Esophagus squamous epithelium (tissue), 5 donors: ENCODE data around the gene FGF14. TPM values are rescaled to one million over a fixed set of nuclear protein-coding genes. Genes with fewer than 3 reads are reported as not detected.
"Not testable (repeated sequence)": the region's sequence is repeated elsewhere in the genome, so short reads cannot be mapped to it uniquely, and the experiment has no call there.

Source experiments
- DNase-seq: peaks from one replicate; lab custom pipeline; 2025; lab: John Stamatoyannopoulos, UW
- H3K27ac ChIP-seq, 4 donors: fragments of 200-600 bp; sonication (generic); one replicate each; pipeline ENCODE4 v1.5.1; 2016 to 2019; ENCODE audit warnings: mild to moderate bottlenecking in 1 of 4
- H3K27me3 ChIP-seq, 4 donors: fragments of 200-600 bp; sonication (generic); 1 replicate in 3 of 4; 2 replicates in 1 of 4; pipeline versions ENCODE4 v1.5.1 to v1.6.0; 2017 to 2021; ENCODE audit warnings: antibody characterized with exemption in 1 of 4
- H3K36me3 ChIP-seq, 3 donors: fragments of 200-600 bp; sonication (generic); one replicate each; pipeline ENCODE4 v1.5.1; 2016 to 2019
- H3K4me1 ChIP-seq, 3 donors: fragments of 200-600 bp; sonication (generic); one replicate each; pipeline ENCODE4 v1.5.1; 2017 to 2019
- H3K4me3 ChIP-seq, 4 donors: fragments of 200-600 bp; sonication (generic); 1 replicate in 3 of 4; 2 replicates in 1 of 4; pipeline ENCODE4 v1.5.1; 2016 to 2019; ENCODE audit warnings: mild to moderate bottlenecking in 2 of 4, moderate library complexity in 1 of 4
- H3K9me3 ChIP-seq, 3 donors: fragments of 200-600 bp; sonication (generic); one replicate each; pipeline ENCODE4 v1.5.1; 2016 to 2019
- CTCF ChIP-seq, 6 experiments: fragments of 450-650 bp in 4 of 6; fragments of 200-600 bp in 2 of 6; sonication (generic) in 2 of 6; IDR thresholded peaks; one replicate each; pipeline ENCODE4 v1.5.1; 2016 to 2019; ENCODE audit warnings: antibody characterized with exemption in 6 of 6, mild to moderate bottlenecking in 4 of 6, moderate library complexity in 4 of 6
- POLR2A ChIP-seq, 4 donors: fragments of 450-650 bp; IDR thresholded peaks; one replicate each; pipeline ENCODE4 v1.6.1; 2017; ENCODE audit warnings: antibody characterized with exemption in 4 of 4, mild to moderate bottlenecking in 4 of 4, moderate library complexity in 3 of 4
- WGBS, 2 donors: methylation state at CpG; one replicate each; pipeline ENCODE4 v1.1.5; 2018; 5-methylcytosine and 5-hydroxymethylcytosine counted together
- intact Hi-C: fragments of 100-400 bp; cut with DNase I; formaldehyde crosslinking; loops from one replicate; pipeline ENCODE4 v1.15.0; 2022
- total RNA-seq, 4 donors: library from RNA; depleted of rRNA; stranded (reverse); fragments of >200 nt; gene quantifications; one replicate each; pipeline ENCODE4 v1.1.0, GENCODE V29; 2016
- donor health status: DM: yes; HTN: yes; CAD: no.

Gene FGF14
- total RNA-seq, 4 donors from 2014 or later = 0.11 to 4.2 (median 1.0) TPM

- Histone ChIP-seq H3K36me3 (no peaks in the 10 kb centered on the region), H3K4me3 (no peak overlapping the region), H3K27ac (no peak overlapping the region), H3K27me3 (no peaks in the 10 kb centered on the region), H3K4me1 (no peaks in the 10 kb centered on the region), H3K9me3 (no peaks in the 10 kb centered on the region)
- intact Hi-C loops = no loop called here
- 72% methylated on average over 3 of the region's 3 CpGs; no CpG with 5 or more reads in 1 of the 2 donors for WGBS, 2 donors
- DNase-seq = no peak
- TF ChIP-seq POLR2A (IDR thresholded peaks at IDR 0.05) = no peak
- no peak for TF ChIP-seq CTCF (IDR thresholded peaks at IDR 0.05)
These were observed 301.6 kb downstream of the FGF14 start for GRCh38 chr13:102100234-102100633.

- Histone ChIP-seq H3K9me3 (no peaks in the 10 kb centered on the region), H3K27me3 (no peaks in the 10 kb centered on the region), H3K4me1 (no peaks in the 10 kb centered on the region), H3K4me3 (no peak overlapping the region), H3K27ac (no peak overlapping the region), H3K36me3 (no peaks in the 10 kb centered on the region)
- TF ChIP-seq CTCF (IDR thresholded peaks at IDR 0.05) (no peak), POLR2A (IDR thresholded peaks at IDR 0.05) (no peak)
- intact Hi-C loops = no loop called here
- no peak for DNase-seq
- WGBS, 2 donors = 33 to 46% methylated on average over 3 to 5 of the region's 5 CpGs
These were observed 304.1 kb downstream of the FGF14 start for GRCh38 chr13:102097708-102098107.

GRCh38 chr13:102093288-102093687 is 308.6 kb downstream of the FGF14 start:
- H3K4me3 ChIP-seq, H3K27ac ChIP-seq, H3K9me3 ChIP-seq, H3K36me3 ChIP-seq, DNase-seq, intact Hi-C loops, H3K4me1 ChIP-seq, H3K27me3 ChIP-seq: not testable (repeated sequence)

- 41 to 52% methylated on average over 3 of the region's 3 CpGs for WGBS, 2 donors
- no peak for TF ChIP-seq POLR2A (IDR thresholded peaks at IDR 0.05)
- no peak for TF ChIP-seq CTCF (IDR thresholded peaks at IDR 0.05)
- Histone ChIP-seq H3K27ac (no peak overlapping the region), H3K36me3 (no peaks in the 10 kb centered on the region), H3K4me3 (no peak overlapping the region), H3K27me3 (no peaks in the 10 kb centered on the region), H3K9me3 (no peaks in the 10 kb centered on the region), H3K4me1 (no peaks in the 10 kb centered on the region)
- no peak for DNase-seq
- intact Hi-C loops = no loop called here
These were observed 310.6 kb downstream of the FGF14 start for GRCh38 chr13:102091231-102091630.

- 69 to 85% methylated on average over 8 of the region's 8 CpGs for WGBS, 2 donors
- no peaks in the 10 kb centered on the region for H3K4me1 ChIP-seq
- no peaks in the 10 kb centered on the region for H3K9me3 ChIP-seq
- no peaks in the 10 kb centered on the region for H3K27me3 ChIP-seq
- H3K4me3 ChIP-seq = no peak overlapping the region
- H3K27ac ChIP-seq = no peak overlapping the region
- no peak for DNase-seq
- intact Hi-C loops = no loop called here
- no peaks in the 10 kb centered on the region for H3K36me3 ChIP-seq
- TF ChIP-seq POLR2A (IDR thresholded peaks at IDR 0.05) (no peak), CTCF (IDR thresholded peaks at IDR 0.05) (no peak)
These were observed 311.3 kb downstream of the FGF14 start for GRCh38 chr13:102090532-102090931.

GRCh38 chr13:102089722-102090121 is 312.1 kb downstream of the FGF14 start:
- intact Hi-C loops = no loop called here
- TF ChIP-seq POLR2A (IDR thresholded peaks at IDR 0.05) = no peak
- TF ChIP-seq CTCF (IDR thresholded peaks at IDR 0.05) = no peak
- Histone ChIP-seq H3K27ac (no peak overlapping the region), H3K27me3 (no peaks in the 10 kb centered on the region), H3K4me3 (no peak overlapping the region), H3K36me3 (no peaks in the 10 kb centered on the region), H3K9me3 (no peaks in the 10 kb centered on the region), H3K4me1 (no peaks in the 10 kb centered on the region)
- DNase-seq = no peak
